Endothelial cell of umbilical vein (primary cell): ENCODE results near the gene MYH14.

ENCODE experiments used
- CTCF ChIP-seq, 2 donors: IDR thresholded peaks; 1 replicate in 1 of 2; 2 replicates in 1 of 2; pipeline ENCODE4 v1.5.1; 2011; ENCODE audit warnings: low read length in 2 of 2, mild to moderate bottlenecking in 2 of 2, moderate library complexity in 2 of 2, control low read depth in 1 of 2, inconsistent platforms in 1 of 2, low read depth in 1 of 2; ENCODE audit not compliant: insufficient read depth in 1 of 2; ENCODE audit errors: extremely low read depth in 1 of 2
- EZH2 ChIP-seq: IDR thresholded peaks from 2 replicates; pipeline ENCODE4 v1.6.1; 2012; ENCODE audit warnings: borderline replicate concordance, low read depth, mild to moderate bottlenecking, moderate library complexity, low read length, inconsistent platforms; ENCODE audit not compliant: severe bottlenecking
- GATA2 ChIP-seq: IDR thresholded peaks from 2 replicates; pipeline ENCODE4 v1.7.0; 2011; ENCODE audit warnings: low read depth, mild to moderate bottlenecking, moderate library complexity, mixed read lengths, low read length; ENCODE audit not compliant: insufficient read length, insufficient read depth
- JUN ChIP-seq: IDR thresholded peaks from 2 replicates; pipeline ENCODE4 v1.6.1; 2011; ENCODE audit warnings: borderline replicate concordance, low read depth; ENCODE audit not compliant: insufficient read length, insufficient read depth
- MAX ChIP-seq: IDR thresholded peaks from 2 replicates; pipeline ENCODE4 v1.6.1; 2011; ENCODE audit not compliant: insufficient read depth, insufficient read length
- MYC ChIP-seq: IDR thresholded peaks from one replicate; pipeline ENCODE4 v1.6.1; 2011; ENCODE audit warnings: mild to moderate bottlenecking, low read depth, low read length
- POLR2A ChIP-seq: IDR thresholded peaks from 2 replicates; pipeline ENCODE4 v1.6.1; 2012; ENCODE audit warnings: low read depth, mild to moderate bottlenecking, control low read depth, low read length
- POLR2AphosphoS5 ChIP-seq: IDR thresholded peaks from 2 replicates; pipeline ENCODE4 v1.6.1; 2012; ENCODE audit warnings: low read depth, mild to moderate bottlenecking, control low read depth, low read length, moderate library complexity; ENCODE audit not compliant: insufficient read depth

- TF ChIP-seq CTCF (IDR thresholded peaks at IDR 0.05; ENCODE audit: extremely low read depth in 1 of 2, insufficient read depth in 1 of 2, low read depth in 1 of 2, low read length in 2 of 2) (no peak), MAX (no peak), POLR2AphosphoS5 (no peak), POLR2A (no peak), JUN (no peak), EZH2 (no peak), GATA2 (no peak), MYC (no peak)
Observed at GRCh38 chr19:50318438-50318837, 115.0 kb downstream of the MYH14 start.
